Gastroesophageal sphincter (tissue), 4 donors: ENCODE results near the gene MED16. TPM values are rescaled to one million over a fixed set of nuclear protein-coding genes. Genes with fewer than 3 reads are reported as not detected.

Experiments
- ATAC-seq: fragments of 150-250 bp; one replicate; pipeline ENCODE4 v1.9.1; 2016; ENCODE audit warnings: mild to moderate bottlenecking, moderate library complexity
- H3K27ac ChIP-seq, 4 donors: fragments of 200-600 bp; sonication (generic) in 3 of 4; 1 replicate in 3 of 4; 2 replicates in 1 of 4; pipeline ENCODE4 v1.5.1; 2016 to 2019
- H3K27me3 ChIP-seq: fragments of 200-600 bp; sonication (generic); one replicate; pipeline ENCODE4 v1.5.1; 2019
- H3K36me3 ChIP-seq, 2 donors: fragments of 200-600 bp; sonication (generic); one replicate each; pipeline ENCODE4 v1.5.1; 2019; ENCODE audit warnings: control low read depth in 1 of 2
- H3K4me1 ChIP-seq, 3 donors: fragments of 200-600 bp; sonication (generic); 1 replicate in 2 of 3; 2 replicates in 1 of 3; pipeline ENCODE4 v1.5.1; 2016 to 2019; ENCODE audit warnings: control low read depth in 2 of 3
- H3K4me3 ChIP-seq, 2 donors: fragments of 200-600 bp; sonication (generic); one replicate each; pipeline ENCODE4 v1.5.1; 2019; ENCODE audit warnings: mild to moderate bottlenecking in 1 of 2, moderate library complexity in 1 of 2
- H3K9me3 ChIP-seq, 3 donors: fragments of 200-600 bp; sonication (generic); one replicate each; pipeline ENCODE4 v1.5.1; 2017 to 2019; ENCODE audit warnings: control low read depth in 2 of 3
- EP300 ChIP-seq: sonication (generic); formaldehyde crosslinking; IDR thresholded peaks from one replicate; pipeline ENCODE4 v1.6.1; 2017; ENCODE audit warnings: antibody characterized with exemption, mild to moderate bottlenecking
- POLR2A ChIP-seq, 2 donors: fragments of 450-650 bp; IDR thresholded peaks; one replicate each; pipeline ENCODE4 v1.6.1; 2017; ENCODE audit warnings: antibody characterized with exemption in 2 of 2, mild to moderate bottlenecking in 2 of 2, moderate library complexity in 1 of 2
- POLR2AphosphoS5 ChIP-seq: sonication (generic); formaldehyde crosslinking; IDR thresholded peaks from one replicate; pipeline ENCODE4 v1.6.1; 2017; ENCODE audit warnings: antibody characterized with exemption
- WGBS, 2 donors: methylation state at CpG; one replicate each; pipeline ENCODE4 v1.1.5; 2018; ENCODE audit warnings: low coverage in 1 of 2; 5-methylcytosine and 5-hydroxymethylcytosine counted together
- total RNA-seq, 4 donors: library from RNA; depleted of rRNA; stranded (reverse); fragments of >200 nt; gene quantifications; one replicate each; pipeline ENCODE4 v1.1.0, GENCODE V29; 2016
- TF ChIP-seq, protein P1 (sequence below), 4 experiments: fragments of 200-600 bp in 2 of 4; fragments of 450-650 bp in 2 of 4; sonication (generic) in 1 of 4; IDR thresholded peaks; one replicate each; pipeline ENCODE4 v1.5.1; 2017 to 2019; ENCODE audit warnings: antibody characterized with exemption in 4 of 4, mild to moderate bottlenecking in 2 of 4, moderate library complexity in 2 of 4

The MED16 gene
- total RNA-seq, 4 donors from 2014 or later: 20.2 to 40.3 (median 28.1) TPM

DNA sequence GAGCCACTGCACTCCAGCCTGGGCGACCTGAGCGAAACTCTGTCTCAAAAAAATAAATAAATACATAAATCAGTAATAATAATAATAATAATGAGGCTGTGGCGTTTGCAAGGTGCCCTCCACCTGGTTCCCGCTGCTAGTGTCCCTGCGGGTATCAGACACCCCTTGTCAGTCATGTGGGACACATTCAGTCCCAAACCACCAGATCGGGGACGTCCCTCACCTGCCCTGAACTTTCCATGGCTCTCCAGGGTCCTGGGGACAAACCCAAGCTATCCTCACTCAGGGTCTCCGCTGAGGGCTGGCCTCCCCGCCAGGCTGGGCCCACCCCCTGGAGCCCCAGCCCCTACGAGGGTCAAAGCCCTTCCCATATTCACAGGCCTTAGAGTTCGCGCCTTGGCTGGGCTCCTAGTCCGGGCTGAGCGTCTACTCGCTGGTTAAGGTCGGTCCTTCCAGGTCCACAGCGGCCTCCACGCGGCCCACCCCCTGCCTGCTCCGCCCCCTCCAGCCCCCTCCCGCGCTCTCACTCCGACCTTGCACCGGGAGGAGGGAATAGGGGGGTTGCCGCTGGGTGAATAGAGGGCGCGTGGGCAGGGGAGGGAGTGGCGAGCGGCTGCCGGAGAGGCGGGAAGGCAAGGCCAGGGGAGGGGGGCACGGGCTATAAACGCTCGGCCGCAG lies 23.8 kb upstream of the MED16 start:
- 78 to 80% methylated on average over 2 to 7 of the region's 35 CpGs for WGBS, 2 donors
- no peaks in the 10 kb centered on the region for H3K9me3 ChIP-seq
- ATAC-seq: no peak
- H3K27me3 ChIP-seq: peaks cover 57% of the 10 kb centered on the region
- no peaks in the 10 kb centered on the region for H3K36me3 ChIP-seq
- no peak overlapping the region for H3K27ac ChIP-seq
- peaks cover 0 to 72% (median 25%) of the 10 kb centered on the region in 3 donors for H3K4me1 ChIP-seq
- TF ChIP-seq POLR2AphosphoS5 (no peak), POLR2A (IDR thresholded peaks at IDR 0.05) (no peak), EP300 (no peak)
- TF ChIP-seq, protein P1, sequence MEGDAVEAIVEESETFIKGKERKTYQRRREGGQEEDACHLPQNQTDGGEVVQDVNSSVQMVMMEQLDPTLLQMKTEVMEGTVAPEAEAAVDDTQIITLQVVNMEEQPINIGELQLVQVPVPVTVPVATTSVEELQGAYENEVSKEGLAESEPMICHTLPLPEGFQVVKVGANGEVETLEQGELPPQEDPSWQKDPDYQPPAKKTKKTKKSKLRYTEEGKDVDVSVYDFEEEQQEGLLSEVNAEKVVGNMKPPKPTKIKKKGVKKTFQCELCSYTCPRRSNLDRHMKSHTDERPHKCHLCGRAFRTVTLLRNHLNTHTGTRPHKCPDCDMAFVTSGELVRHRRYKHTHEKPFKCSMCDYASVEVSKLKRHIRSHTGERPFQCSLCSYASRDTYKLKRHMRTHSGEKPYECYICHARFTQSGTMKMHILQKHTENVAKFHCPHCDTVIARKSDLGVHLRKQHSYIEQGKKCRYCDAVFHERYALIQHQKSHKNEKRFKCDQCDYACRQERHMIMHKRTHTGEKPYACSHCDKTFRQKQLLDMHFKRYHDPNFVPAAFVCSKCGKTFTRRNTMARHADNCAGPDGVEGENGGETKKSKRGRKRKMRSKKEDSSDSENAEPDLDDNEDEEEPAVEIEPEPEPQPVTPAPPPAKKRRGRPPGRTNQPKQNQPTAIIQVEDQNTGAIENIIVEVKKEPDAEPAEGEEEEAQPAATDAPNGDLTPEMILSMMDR (IDR thresholded peaks at IDR 0.05): no peak
- H3K4me3 ChIP-seq: peak overlapping the region in 1 of 2 donors; percentile 44

DNA sequence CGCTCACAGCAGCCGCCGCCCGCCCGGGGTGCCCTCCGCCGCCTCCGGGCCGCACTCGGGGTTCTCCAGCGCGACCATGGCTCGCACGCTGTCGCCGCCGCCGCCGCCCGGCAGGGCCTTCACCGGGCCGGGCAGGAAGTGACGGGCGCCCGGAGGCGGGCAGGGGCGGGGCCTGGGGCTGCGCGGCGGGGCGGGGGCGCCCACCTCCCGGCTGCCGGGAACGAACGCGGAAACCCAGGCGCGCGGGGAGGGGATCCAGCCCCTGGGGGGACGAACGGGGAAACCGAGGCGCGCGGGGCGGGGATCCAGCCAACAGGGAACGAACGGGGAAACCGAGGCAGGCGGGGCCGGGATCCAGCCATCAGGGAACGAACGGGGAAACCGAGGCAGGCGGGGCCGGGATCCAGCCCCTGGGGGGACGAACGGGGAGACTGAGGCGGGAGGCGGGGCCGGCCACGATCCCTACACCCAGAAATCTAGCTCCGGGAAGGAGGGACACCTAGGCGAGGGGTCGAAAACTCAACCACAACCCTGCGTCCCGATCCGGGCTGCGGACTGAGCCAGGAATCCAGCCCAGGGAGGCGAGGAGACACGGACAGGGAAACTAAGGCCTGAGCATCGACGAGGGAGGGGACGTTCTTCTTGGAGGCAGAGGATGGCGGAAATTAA lies 20.2 kb upstream of the MED16 start, which contains the start of gene R3HDM4:
TSS of gene R3HDM4 (minus strand) at position 140 of the 669 bp plus-strand sequence. CDS start at position 78, 62 bp downstream.
- TF ChIP-seq, protein P1 (IDR thresholded peaks at IDR 0.05): peak in 1 of 4 experiments; percentile 4
- TF ChIP-seq POLR2AphosphoS5 (peak; percentile 80), EP300 (no peak), POLR2A (IDR thresholded peaks at IDR 0.05) (peak; percentile 57 to 66)
- WGBS, 2 donors: 0% methylated on average over 6 to 8 of the region's 76 CpGs
- ATAC-seq: peak; percentile 93
- Histone ChIP-seq H3K4me3 (peak within 1 kb of the TSS; percentile 85 to 92), H3K27me3 (peaks cover 23% of the 10 kb centered on the region), H3K4me1 (peaks cover 0 to 39% (median 13%) of the 10 kb centered on the region in 3 donors), H3K36me3 (no peaks in the 10 kb centered on the region), H3K9me3 (no peaks in the 10 kb centered on the region), H3K27ac (peak within 1 kb of the TSS; percentile 80 to 96 (median 88))

DNA sequence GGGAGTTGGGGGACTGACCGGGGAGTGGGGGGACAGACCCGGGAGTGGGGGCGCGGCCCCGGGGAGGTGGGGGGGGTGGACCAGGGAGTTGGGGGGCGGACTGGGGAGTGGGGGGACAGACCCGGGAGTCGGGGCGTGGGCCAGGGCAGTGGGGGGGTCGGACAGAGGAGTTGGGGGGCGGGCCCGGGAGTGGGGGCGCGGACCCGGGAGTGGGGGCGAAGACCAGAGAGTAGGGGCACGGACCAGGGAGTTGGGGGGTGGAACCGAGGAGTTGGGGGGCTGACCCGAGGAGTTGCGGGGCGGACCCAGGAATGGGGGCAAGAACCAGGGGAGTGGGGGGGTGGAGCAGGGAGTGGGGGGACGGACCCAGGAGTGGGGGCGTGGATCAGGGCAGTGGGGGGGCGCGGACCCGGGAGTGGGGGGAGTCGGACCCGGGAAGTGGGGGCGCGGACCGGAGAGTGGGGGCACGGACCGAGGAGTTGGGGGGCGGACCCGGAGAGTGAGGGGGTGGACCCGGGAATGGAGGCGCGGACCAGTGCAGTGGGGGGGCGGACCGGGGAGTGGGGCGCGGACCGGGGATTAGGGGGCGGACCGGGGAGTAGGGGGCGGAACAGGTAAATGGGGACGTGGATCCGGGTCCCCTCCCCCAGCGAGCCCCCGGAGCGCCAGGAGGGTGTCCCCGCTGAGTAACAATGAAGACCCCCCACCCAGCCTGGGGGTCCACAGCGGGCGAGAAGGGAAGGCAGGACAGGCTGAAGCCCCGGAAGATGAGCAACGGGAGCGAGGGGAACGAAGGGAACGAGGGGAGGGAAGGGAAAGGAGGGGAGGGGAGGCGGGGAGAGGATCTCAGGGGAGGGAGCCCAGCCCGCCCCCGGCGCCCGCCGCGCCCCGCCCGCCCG lies 19.4 kb upstream of the MED16 start:
- 0% methylated on average over 8 of the region's 69 CpGs; no CpG with 5 or more reads in 1 of the 2 donors for WGBS, 2 donors
- peaks cover 15% of the 10 kb centered on the region for H3K27me3 ChIP-seq
- peak; percentile 62 for ATAC-seq
- H3K4me3 ChIP-seq: peak overlapping the region; percentile 85 to 92
- H3K27ac ChIP-seq: peak overlapping the region; percentile 40 to 96 (median 88)
- peaks cover 0 to 31% (median 8%) of the 10 kb centered on the region in 3 donors for H3K4me1 ChIP-seq
- TF ChIP-seq EP300 (no peak), POLR2A (IDR thresholded peaks at IDR 0.05) (no peak)
- no peaks in the 10 kb centered on the region for H3K36me3 ChIP-seq
- no peaks in the 10 kb centered on the region for H3K9me3 ChIP-seq

DNA sequence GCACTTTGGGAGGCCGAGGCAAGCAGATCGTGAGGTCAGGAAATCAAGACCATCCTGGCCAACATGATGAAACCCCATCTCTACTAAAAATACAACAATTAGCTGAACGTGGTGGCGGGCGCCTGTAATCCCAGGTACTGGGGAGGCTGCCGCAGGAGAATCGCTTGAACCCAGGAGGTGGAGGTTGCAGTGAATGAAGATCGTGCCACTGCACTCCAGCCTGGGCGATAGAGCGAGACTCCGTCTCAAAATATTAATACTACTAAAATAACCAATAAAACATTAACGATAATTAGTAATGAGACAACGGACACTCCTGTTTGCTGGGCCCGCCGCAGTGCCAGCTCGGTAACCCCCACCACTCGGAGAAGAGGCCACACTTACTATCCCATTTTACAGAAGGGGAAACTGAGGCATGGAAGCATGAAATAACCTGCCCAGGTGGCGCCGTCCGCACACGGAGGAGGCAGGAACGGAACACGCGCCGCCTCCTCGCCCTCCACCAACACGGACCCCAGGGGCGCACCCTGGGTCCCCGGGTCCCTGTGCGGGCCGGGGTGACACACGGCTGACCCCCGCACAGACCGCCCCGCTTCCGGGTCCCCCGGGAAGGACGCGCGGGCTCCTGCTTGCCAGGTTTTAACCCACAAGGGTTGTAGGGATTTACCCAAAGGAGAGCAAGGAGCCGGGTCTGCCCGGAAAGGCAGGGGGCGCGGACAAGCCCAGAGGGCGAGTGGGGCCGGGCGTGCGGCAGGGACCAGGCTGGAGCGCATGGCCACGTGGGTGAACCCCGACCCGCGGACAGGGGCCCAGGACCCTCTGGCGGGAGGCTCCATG lies 18.4 kb upstream of the MED16 start:
- WGBS, 2 donors: 97% methylated on average over 17 of the region's 54 CpGs; no CpG with 5 or more reads in 1 of the 2 donors
- Histone ChIP-seq H3K4me3 (peak overlapping the region in 1 of 2 donors; percentile 92), H3K9me3 (no peaks in the 10 kb centered on the region), H3K36me3 (no peaks in the 10 kb centered on the region), H3K4me1 (peaks cover 0 to 23% (median 0%) of the 10 kb centered on the region in 3 donors), H3K27me3 (peaks cover 5% of the 10 kb centered on the region), H3K27ac (peak overlapping the region in 1 of 4 donors; percentile 7)
- no peak for ATAC-seq
- TF ChIP-seq EP300: no peak

DNA sequence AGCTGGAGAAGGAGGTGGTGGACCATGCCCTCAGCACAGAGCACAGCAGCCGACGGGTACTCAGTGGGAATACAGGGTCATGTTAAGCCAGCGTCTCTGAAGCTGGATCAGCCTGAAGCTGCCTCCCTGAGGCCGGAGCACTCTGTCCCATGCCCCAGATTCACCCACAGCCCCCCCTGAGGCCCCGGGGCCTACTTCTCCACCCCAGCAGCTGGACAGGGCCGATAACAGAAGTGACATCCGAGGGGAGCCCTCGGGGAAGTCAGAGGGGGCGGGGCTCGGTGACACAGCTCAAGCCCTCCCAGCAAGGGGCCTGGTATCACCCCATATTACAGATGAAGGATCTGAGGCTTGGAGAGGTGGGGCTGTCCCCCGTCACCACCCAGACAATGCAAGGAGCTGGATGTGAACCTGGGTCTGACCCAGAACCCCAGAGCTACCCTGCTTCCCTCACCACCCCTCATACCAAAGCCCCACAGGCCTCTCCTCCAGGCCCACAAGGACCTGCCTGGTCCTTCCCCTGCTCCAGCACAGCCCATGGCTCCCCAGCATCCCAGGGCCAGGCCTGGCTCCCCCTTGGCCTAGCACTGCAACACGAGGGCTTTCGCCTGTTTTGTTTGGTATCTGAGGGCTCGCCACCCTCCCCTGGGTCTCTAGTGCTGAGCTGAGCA lies 14.3 kb upstream of the MED16 start:
- H3K4me1 ChIP-seq: peaks cover 0 to 9% (median 0%) of the 10 kb centered on the region in 3 donors
- no peak for ATAC-seq
- no peaks in the 10 kb centered on the region for H3K9me3 ChIP-seq
- no CpG with 5 or more reads among the region's 14 CpGs for WGBS, 2 donors
- H3K36me3 ChIP-seq: no peaks in the 10 kb centered on the region
- no peak overlapping the region for H3K4me3 ChIP-seq
- no peaks in the 10 kb centered on the region for H3K27me3 ChIP-seq
- TF ChIP-seq, protein P1 (IDR thresholded peaks at IDR 0.05): no peak
- TF ChIP-seq EP300 (no peak), POLR2AphosphoS5 (no peak), POLR2A (IDR thresholded peaks at IDR 0.05) (no peak)
- no peak overlapping the region for H3K27ac ChIP-seq
